LHCN-M2 (cell line): Measurements from ENCODE around the gene ZNF619. TPM values are rescaled to one million over a fixed set of nuclear protein-coding genes. Genes with fewer than 3 reads are reported as not detected.

Experiments used
- DNase-seq: peaks from one replicate; pipeline ENCODE4 v3.0.0-alpha.2; 2012; ENCODE audit warnings: low read depth
- total RNA-seq: library from RNA; depleted of rRNA; stranded (reverse); fragments of >200 nt; gene quantifications from 2 replicates; pipeline ENCODE4 v1.2.3, GENCODE V29; 2014; rRNA removed

The ZNF619 gene
- total RNA-seq, 1 experiment from 2014 or later = 3.5 TPM

DNA sequence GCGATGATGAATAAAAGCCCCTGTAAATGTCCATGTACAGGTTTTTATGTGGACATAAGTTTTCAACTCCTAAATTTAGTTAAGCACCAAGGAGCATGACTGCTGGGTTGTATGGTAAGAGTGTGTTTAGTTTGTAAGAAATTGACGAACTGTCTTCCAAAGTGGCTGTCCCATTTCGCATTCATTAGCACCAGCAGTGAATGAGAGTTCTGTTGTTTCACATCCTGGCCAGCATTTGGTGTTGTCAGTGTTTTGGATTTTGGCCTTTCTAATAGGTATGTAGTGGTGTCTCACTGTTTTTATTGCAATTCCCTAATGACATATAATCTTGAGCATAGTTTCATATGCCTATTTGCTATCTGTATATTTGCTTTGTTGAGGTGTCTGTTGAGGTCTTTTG is 51.5 kb downstream of the ZNF619 start:
- DNase-seq = no peak

DNA sequence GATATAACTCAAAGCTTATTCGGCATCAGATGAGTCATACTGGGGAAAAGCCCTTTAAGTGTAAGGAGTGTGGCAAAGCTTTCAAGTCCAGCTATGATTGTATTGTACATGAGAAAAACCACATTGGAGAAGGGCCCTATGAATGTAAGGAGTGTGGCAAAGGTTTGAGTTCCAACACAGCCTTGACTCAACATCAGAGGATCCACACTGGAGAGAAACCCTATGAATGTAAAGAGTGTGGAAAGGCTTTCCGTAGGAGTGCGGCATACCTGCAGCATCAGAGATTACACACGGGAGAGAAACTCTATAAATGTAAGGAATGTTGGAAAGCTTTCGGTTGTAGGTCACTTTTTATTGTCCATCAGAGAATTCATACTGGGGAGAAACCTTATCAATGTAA is 55.3 kb downstream of the ZNF619 start:
- no peak for DNase-seq

DNA sequence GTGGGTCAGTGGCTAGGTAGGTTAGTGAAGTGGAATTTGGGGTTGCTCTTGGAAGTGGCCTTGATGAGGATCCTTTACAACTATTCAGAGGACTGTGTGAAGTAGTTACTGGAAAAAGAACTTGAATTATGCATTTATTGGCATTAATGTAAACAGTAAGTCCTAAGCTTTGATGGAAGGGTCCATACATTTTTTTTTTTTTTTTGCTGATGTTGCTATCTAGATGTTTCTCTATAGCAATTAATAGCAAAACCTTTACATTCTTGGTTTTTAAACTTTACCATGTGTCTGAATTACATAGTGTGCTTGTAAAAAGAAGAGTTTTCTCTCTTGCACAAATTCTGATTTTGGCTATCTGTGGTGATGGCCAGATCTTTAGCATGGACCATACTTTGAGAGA is 57.4 kb downstream of the ZNF619 start:
- no peak for DNase-seq

Other genes starting within 250 kb of the ZNF619 start
- 13.6 and 15.0 TPM in 2 replicates for gene EIF1B, start 167.4 kb upstream of the ZNF619 start, total RNA-seq
- not detected in 2 replicates for gene ENTPD3, start 89.9 kb upstream of the ZNF619 start, total RNA-seq
- gene RPL14, start 19.8 kb upstream of the ZNF619 start, total RNA-seq = 295 and 312 TPM in 2 replicates
- 0.23 and 0.64 TPM in 2 replicates for gene ZNF620, start 28.9 kb downstream of the ZNF619 start, total RNA-seq
- 10.6 and 14.5 TPM in 2 replicates for gene ZNF621, start 47.8 kb downstream of the ZNF619 start, total RNA-seq